Colonic mucosa (tissue), 4 donors: ENCODE results near the gene PRM2. TPM values are rescaled to one million over a fixed set of nuclear protein-coding genes. Genes with fewer than 3 reads are reported as not detected.
"Not testable (repeated sequence)": the region's sequence is repeated elsewhere in the genome, so short reads cannot be mapped to it uniquely, and the experiment has no call there.

ENCODE experiments used
- DNase-seq: peaks from one replicate; pipeline ENCODE4 v3.0.0-alpha.2; 2020
- H3K27ac ChIP-seq: fragments of 200-600 bp; one replicate; pipeline ENCODE4 v1.8.0; 2021
- H3K27me3 ChIP-seq: fragments of 200-600 bp; one replicate; pipeline ENCODE4 v1.8.0; 2021
- H3K36me3 ChIP-seq: fragments of 200-600 bp; one replicate; pipeline ENCODE4 v1.8.0; 2021
- H3K4me1 ChIP-seq: fragments of 200-600 bp; one replicate; pipeline ENCODE4 v1.8.0; 2021; ENCODE audit warnings: mild to moderate bottlenecking
- H3K4me3 ChIP-seq: fragments of 200-600 bp; one replicate; pipeline ENCODE4 v1.8.0; 2021
- H3K9ac ChIP-seq, 2 donors: one replicate each; pipeline ENCODE4 v1.7.0; 2013; ENCODE audit warnings: control low read depth in 2 of 2, low read depth in 2 of 2, low read length in 2 of 2
- H3K9me3 ChIP-seq: fragments of 200-600 bp; one replicate; pipeline ENCODE4 v1.8.0; 2021
- CTCF ChIP-seq: fragments of 200-600 bp; IDR thresholded peaks from one replicate; pipeline ENCODE4 v1.8.0; 2022; ENCODE audit warnings: antibody characterized with exemption, mild to moderate bottlenecking
- intact Hi-C: fragments of 100-400 bp; cut with DNase I; formaldehyde crosslinking; loops from one replicate; pipeline ENCODE4 v1.14.1; 2022
- total RNA-seq, 2 donors: library from RNA; stranded (reverse); fragmentation: NEBNext Ultra II Directional in 1 of 2; extraction: Animal tissue kit (Norgen Biotek cat#: 25700) in 1 of 2; gene quantifications; one replicate each; pipeline ENCODE4 v1.2.1, GENCODE V29; 2021
- donor health status: healthy.
- donor health status: DM: no; HTN: no; CAD: no.
- donor health status: DM: no; HTN: no; CAD: no.

Gene PRM2
- total RNA-seq, 2 donors from 2014 or later = not detected

GRCh38 chr16:11303405-11304138 is 27.3 kb upstream of the PRM2 start:
- Histone ChIP-seq H3K27me3 (no peaks in the 10 kb centered on the region), H3K36me3 (no peaks in the 10 kb centered on the region), H3K4me1 (peaks cover 4% of the 10 kb centered on the region), H3K4me3 (no peak overlapping the region), H3K27ac (no peak overlapping the region), H3K9ac (no peak overlapping the region), H3K9me3 (no peaks in the 10 kb centered on the region)
- TF ChIP-seq CTCF = no peak
- DNase-seq = no peak
- intact Hi-C loops = no loop called here

- Histone ChIP-seq H3K27me3 (no peaks in the 10 kb centered on the region), H3K36me3 (no peaks in the 10 kb centered on the region), H3K9me3 (no peaks in the 10 kb centered on the region), H3K4me1 (no peaks in the 10 kb centered on the region), H3K4me3 (no peak overlapping the region), H3K9ac (no peak overlapping the region), H3K27ac (no peak overlapping the region)
- intact Hi-C loops = no loop called here
- no peak for DNase-seq
- no peak for TF ChIP-seq CTCF
Observed at GRCh38 chr16:11302977-11303376, 26.7 kb upstream of the PRM2 start.

GRCh38 chr16:11301645-11302501 is 25.6 kb upstream of the PRM2 start:
- no peak overlapping the region for H3K4me3 ChIP-seq
- peaks cover 3% of the 10 kb centered on the region for H3K4me1 ChIP-seq
- intact Hi-C loops = no loop called here
- H3K27me3 ChIP-seq = no peaks in the 10 kb centered on the region
- no peaks in the 10 kb centered on the region for H3K36me3 ChIP-seq
- TF ChIP-seq CTCF = no peak
- H3K9ac ChIP-seq = no peak overlapping the region
- DNase-seq = no peak
- no peak overlapping the region for H3K27ac ChIP-seq
- H3K9me3 ChIP-seq = no peaks in the 10 kb centered on the region

GRCh38 chr16:11300560-11300892 is 24.2 kb upstream of the PRM2 start:
- intact Hi-C loops = no loop called here
- Histone ChIP-seq H3K4me3 (no peak overlapping the region), H3K4me1 (peaks cover 7% of the 10 kb centered on the region), H3K9ac (no peak overlapping the region), H3K9me3 (no peaks in the 10 kb centered on the region), H3K36me3 (no peaks in the 10 kb centered on the region), H3K27ac (no peak overlapping the region), H3K27me3 (no peaks in the 10 kb centered on the region)
- DNase-seq = no peak
- no peak for TF ChIP-seq CTCF

- Histone ChIP-seq H3K4me3 (no peak overlapping the region), H3K4me1 (peaks cover 7% of the 10 kb centered on the region), H3K27me3 (no peaks in the 10 kb centered on the region), H3K36me3 (no peaks in the 10 kb centered on the region), H3K9ac (no peak overlapping the region), H3K9me3 (no peaks in the 10 kb centered on the region), H3K27ac (no peak overlapping the region)
- no peak for DNase-seq
- intact Hi-C loops = no loop called here
- no peak for TF ChIP-seq CTCF
Observed at GRCh38 chr16:11299865-11300559, 23.7 kb upstream of the PRM2 start.

- H3K9me3 ChIP-seq, H3K36me3 ChIP-seq, H3K27me3 ChIP-seq, DNase-seq, H3K4me1 ChIP-seq, H3K4me3 ChIP-seq, intact Hi-C loops, H3K9ac ChIP-seq, H3K27ac ChIP-seq: not testable (repeated sequence)
Observed at GRCh38 chr16:11298950-11299547, 22.8 kb upstream of the PRM2 start.
